T-cell (primary cell): ENCODE results near the gene RGCC. TPM values are rescaled to one million over a fixed set of nuclear protein-coding genes. Genes with fewer than 3 reads are reported as not detected.
A peak's percentile ranks its signal among the peaks of the same experiment; 100 is the strongest.

Source experiments
- ATAC-seq, 4 experiments: fragments of 200-7000 bp in 3 of 4; fragments of 150-1000 bp in 1 of 4; cut with Tn5 transposase; replicated peaks in 1 of 4; 1 replicate in 3 of 4; 2 replicates in 1 of 4; pipeline ENCODE4 v1.10.0; 2021; ENCODE audit warnings: moderate library complexity in 3 of 4, mild to moderate bottlenecking in 2 of 4, moderate number of reproducible peaks in 1 of 4
- CTCF ChIA-PET, 2 donors: fragments of 300-600 bp; sonication (Branson Sonifier 250); formaldehyde crosslinking; loops; one replicate each; lab custom pipeline; 2022; ENCODE audit warnings: antibody characterized with exemption in 2 of 2; lab: Charles Lee
- POLR2A ChIA-PET, 2 donors: fragments of 300-600 bp; sonication (Branson Sonifier 250); formaldehyde crosslinking; loops; one replicate each; lab custom pipeline; 2022; ENCODE audit warnings: antibody characterized with exemption in 2 of 2; lab: Charles Lee
- DNase-seq, 35 experiments: peaks; one replicate each; pipeline versions ENCODE4 v3.0.0 to v3.0.0-alpha.2; 2013 to 2023
- H3K27ac ChIP-seq: one replicate; pipeline ENCODE4 v1.5.1; 2013; ENCODE audit warnings: low read length
- H3K27me3 ChIP-seq, 2 experiments: replicated peaks in 1 of 2; 1 replicate in 1 of 2; 2 replicates in 1 of 2; pipeline versions ENCODE4 v1.6.1 to v1.7.0; 2013; ENCODE audit warnings: low read length in 1 of 2, mixed read lengths in 1 of 2; ENCODE audit not compliant: control insufficient read depth in 2 of 2, insufficient read depth in 2 of 2; ENCODE audit errors: extremely low read depth in 1 of 2
- H3K36me3 ChIP-seq, 2 donors: 1 replicate in 1 of 2; 2 replicates in 1 of 2; pipeline versions ENCODE4 v1.6.1 to v1.7.0; 2013; ENCODE audit warnings: low read length in 1 of 2; ENCODE audit not compliant: control insufficient read depth in 2 of 2, insufficient read depth in 1 of 2; ENCODE audit errors: extremely low read depth in 1 of 2
- H3K4me1 ChIP-seq, 2 experiments: 1 replicate in 1 of 2; 2 replicates in 1 of 2; pipeline versions ENCODE4 v1.6.1 to v1.7.0; 2013; ENCODE audit warnings: low read length in 2 of 2, mixed read lengths in 1 of 2; ENCODE audit not compliant: insufficient read depth in 2 of 2, control insufficient read depth in 1 of 2; ENCODE audit errors: extremely low read depth in 1 of 2
- H3K4me3 ChIP-seq, 2 donors: 1 replicate in 1 of 2; 2 replicates in 1 of 2; pipeline versions ENCODE4 v1.5.1 to v1.7.0; 2013; ENCODE audit warnings: mild to moderate bottlenecking in 2 of 2, low read length in 1 of 2, moderate library complexity in 1 of 2; ENCODE audit not compliant: control insufficient read depth in 1 of 2; ENCODE audit errors: extremely low read depth in 1 of 2
- H3K9me3 ChIP-seq: 2 replicates; pipeline ENCODE4 v1.7.0; 2013
- H3K27ac Mint-ChIP-seq, 2 donors: one replicate each; pipeline ENCODE4 v1.8.0; 2020 to 2021; ENCODE audit warnings: mild to moderate bottlenecking in 2 of 2, mixed read lengths in 2 of 2
- H3K27me3 Mint-ChIP-seq, 2 donors: one replicate each; pipeline ENCODE4 v1.8.0; 2021 to 2022; ENCODE audit warnings: mixed read lengths in 2 of 2
- H3K36me3 Mint-ChIP-seq: one replicate; pipeline ENCODE4 v1.8.0; 2021; ENCODE audit warnings: mixed read lengths
- H3K4me1 Mint-ChIP-seq, 3 donors: one replicate each; pipeline ENCODE4 v1.8.0; 2020 to 2022; ENCODE audit warnings: mixed read lengths in 3 of 3, mild to moderate bottlenecking in 1 of 3
- H3K4me3 Mint-ChIP-seq, 3 donors: one replicate each; pipeline ENCODE4 v1.8.0; 2020 to 2022; ENCODE audit warnings: mild to moderate bottlenecking in 3 of 3, mixed read lengths in 3 of 3, moderate library complexity in 3 of 3
- H3K9me3 Mint-ChIP-seq, 3 donors: one replicate each; pipeline ENCODE4 v1.8.0; 2020 to 2022; ENCODE audit warnings: mixed read lengths in 3 of 3
- whole genome bisulfite sequencing: methylation state at CpG from one replicate; pipeline ENCODE4 v1.1.5; 2013; ENCODE audit warnings: missing lambda C conversion rate; ENCODE audit not compliant: insufficient coverage; 5-methylcytosine and 5-hydroxymethylcytosine counted together
- total RNA-seq, 35 experiments: library from RNA in 6 of 35; stranded (reverse) in 6 of 35; fragments of 120-200 nt in 1 of 35; gene quantifications; one replicate each; pipeline versions ENCODE4 v1.2.1 to v1.2.4 and lab custom pipeline; 2013 to 2026

The RGCC gene
- total RNA-seq, 5 donors from 2014 or later (not counting 1 experiment from before 2014, with no cell fraction given): 151 to 515 (median 166) TPM

DNA sequence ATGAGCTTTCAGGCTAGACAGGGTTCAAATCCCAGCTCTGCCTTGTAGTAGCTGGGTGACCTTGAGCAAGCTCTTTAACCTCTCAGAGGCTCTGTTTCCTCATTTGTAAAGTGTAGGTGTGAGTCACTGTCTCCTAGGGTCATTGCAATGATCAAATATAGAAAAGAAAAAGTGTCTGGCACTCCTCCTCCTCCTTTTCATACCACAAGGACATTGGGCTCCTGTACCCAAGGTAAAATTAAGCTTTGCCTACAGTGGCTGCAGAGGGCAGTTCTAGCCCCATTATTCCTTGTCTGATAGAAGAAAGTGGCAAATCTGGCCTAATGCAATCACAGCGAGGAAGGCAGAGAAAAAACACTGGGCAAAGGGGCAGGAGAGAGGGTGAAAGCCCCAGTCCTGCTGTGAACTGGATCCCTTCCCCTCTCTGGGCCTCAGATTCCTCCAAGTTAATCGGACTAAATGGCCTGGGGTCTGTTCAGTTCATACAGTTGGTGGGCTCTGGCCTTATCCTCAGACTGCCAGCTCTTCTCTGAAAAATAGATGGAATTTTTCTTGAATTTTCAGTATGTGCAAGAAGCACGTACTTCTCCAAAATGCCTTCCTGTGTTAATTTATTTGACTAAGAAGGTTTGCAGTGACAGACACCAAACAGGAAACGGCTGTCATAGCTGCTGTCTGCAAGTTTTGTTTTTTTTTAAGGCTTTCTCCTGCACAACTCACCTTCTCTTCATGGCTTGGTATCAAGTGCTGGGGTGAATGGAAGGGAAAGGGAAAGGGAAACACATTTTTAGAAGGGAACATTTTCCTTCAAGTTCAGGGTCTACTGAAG is 35.3 kb downstream of the RGCC start:
- H3K4me3 ChIP-seq: peak overlapping the region in 1 of 2 donors; percentile 33

DNA sequence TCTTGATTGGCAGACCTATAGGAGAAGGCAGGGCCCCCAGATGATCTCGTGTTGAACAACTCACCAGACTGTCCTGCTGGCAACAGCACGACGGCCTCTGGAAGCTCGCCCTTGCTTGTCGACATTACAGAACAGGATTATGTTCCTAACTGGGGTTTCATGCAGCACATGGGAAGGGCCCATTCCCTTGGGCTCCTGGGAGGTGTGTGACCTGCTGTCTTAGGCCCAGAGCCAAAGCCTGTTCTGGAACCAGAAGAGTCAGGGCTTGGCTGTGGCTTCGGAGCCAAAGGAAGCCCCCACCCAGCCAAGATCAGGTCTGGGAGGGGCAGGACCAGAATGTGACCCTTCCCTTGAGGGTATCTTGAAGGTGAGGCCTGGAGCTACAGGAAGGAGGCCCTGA is 36.9 kb downstream of the RGCC start:
- Mint-ChIP-seq H3K36me3 (peaks cover 3% of the 10 kb centered on the region), H3K4me3 (peak overlapping the region in 1 of 3 donors; percentile 67), H3K27ac (peak overlapping the region; percentile 99), H3K9me3 (peaks cover 0 to 3% (median 0%) of the 10 kb centered on the region in 3 donors), H3K27me3 (no peaks in the 10 kb centered on the region), H3K4me1 (peaks cover 78 to 88% (median 80%) of the 10 kb centered on the region in 3 donors)
- no peaks in the 10 kb centered on the region for H3K9me3 ChIP-seq
- ChIA-PET POLR2A (no interaction called here), CTCF (interaction anchor here in 1 of 2 donors (0.5 kb wide), 1 partner anchor 12 kb away, joined by 4 read pairs; no protein-coding TSS in a partner anchor)
- H3K27me3 ChIP-seq: no peaks in the 10 kb centered on the region
- WGBS: 95% methylated on average over 6 of the region's 6 CpGs
- no peak overlapping the region for H3K27ac ChIP-seq
- H3K4me3 ChIP-seq: no peak overlapping the region
- DNase-seq: no peak
- H3K4me1 ChIP-seq: peaks cover 41 to 52% of the 10 kb centered on the region in 2 experiments
- no peak for ATAC-seq
- H3K36me3 ChIP-seq: no peaks in the 10 kb centered on the region

More for the DNA sequence above, 35.3 kb downstream of the RGCC start:
- peak overlapping the region; percentile 99 for H3K27ac Mint-ChIP-seq
- peaks cover 0 to 3% (median 0%) of the 10 kb centered on the region in 3 donors for H3K9me3 Mint-ChIP-seq
- ATAC-seq (peak; percentile 78 to 88 (median 82)), DNase-seq (peak in 23 of 35 experiments; percentile 4 to 76 (median 29))
- ChIA-PET POLR2A (interaction anchor here (0.6 to 3.1 kb wide), 10 partner anchors 12 to 72 kb away, joined by 3 to 15 read pairs (median 6); partner anchors contain the start of gene RGCC (in 1 of the 2)), CTCF (interaction anchor here (1.0 to 2.9 kb wide), 4 partner anchors 27 to 160 kb away, joined by 3 to 14 read pairs (median 7); no protein-coding TSS in a partner anchor)
- H3K36me3 ChIP-seq: no peaks in the 10 kb centered on the region
- H3K27me3 Mint-ChIP-seq: no peaks in the 10 kb centered on the region
- H3K27ac ChIP-seq: peak overlapping the region; percentile 92
- peaks cover 3% of the 10 kb centered on the region for H3K36me3 Mint-ChIP-seq
- H3K4me1 Mint-ChIP-seq: peaks cover 79 to 87% (median 83%) of the 10 kb centered on the region in 3 donors
- H3K27me3 ChIP-seq: no peaks in the 10 kb centered on the region
- H3K9me3 ChIP-seq: no peaks in the 10 kb centered on the region
- peaks cover 43 to 59% of the 10 kb centered on the region in 2 experiments for H3K4me1 ChIP-seq
- peak overlapping the region; percentile 62 to 67 (median 65) for H3K4me3 Mint-ChIP-seq
- 25% methylated on average over 1 of the region's 4 CpGs for WGBS

DNA sequence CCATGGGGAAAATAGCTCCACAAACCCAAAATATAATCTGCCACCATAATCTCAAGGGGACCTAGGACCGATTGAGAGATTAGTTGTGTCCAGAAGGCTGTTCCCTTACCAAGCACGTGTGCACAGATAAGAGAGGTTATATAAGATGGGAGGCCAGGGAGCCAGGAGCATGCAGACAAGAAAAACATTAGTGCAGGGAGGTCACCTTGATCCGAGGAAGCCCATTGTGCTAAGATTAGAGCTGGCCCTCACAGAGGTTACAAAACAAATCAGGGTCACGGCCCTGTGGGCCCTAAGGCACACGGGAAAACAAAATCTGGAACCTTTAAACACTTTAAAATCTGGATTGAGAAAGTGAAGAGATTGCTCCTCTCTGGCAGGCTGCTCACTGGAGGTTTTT is 37.7 kb downstream of the RGCC start:
- peaks cover 3% of the 10 kb centered on the region for H3K36me3 Mint-ChIP-seq
- no peak for ATAC-seq
- H3K9me3 Mint-ChIP-seq: peaks cover 0 to 3% (median 0%) of the 10 kb centered on the region in 3 donors
- H3K27me3 Mint-ChIP-seq: no peaks in the 10 kb centered on the region
- ChIA-PET CTCF (interaction anchor here in 1 of 2 donors (0.5 kb wide), 1 partner anchor 11 kb away, joined by 4 read pairs; no protein-coding TSS in a partner anchor), POLR2A (interaction anchor here in 1 of 2 donors (0.7 to 1.2 kb wide), 2 partner anchors 24 to 1491 kb away, joined by 3 to 4 read pairs; no protein-coding TSS in a partner anchor)
- Histone ChIP-seq H3K36me3 (no peaks in the 10 kb centered on the region), H3K9me3 (no peaks in the 10 kb centered on the region), H3K27ac (no peak overlapping the region), H3K4me1 (peaks cover 42 to 57% of the 10 kb centered on the region in 2 experiments), H3K27me3 (no peaks in the 10 kb centered on the region), H3K4me3 (no peak overlapping the region)
- DNase-seq: no peak
- 100% methylated on average over 2 of the region's 5 CpGs for WGBS
- peaks cover 84 to 93% (median 86%) of the 10 kb centered on the region in 3 donors for H3K4me1 Mint-ChIP-seq
- peak overlapping the region in 1 of 3 donors; percentile 67 for H3K4me3 Mint-ChIP-seq
- peak overlapping the region; percentile 99 for H3K27ac Mint-ChIP-seq

DNA sequence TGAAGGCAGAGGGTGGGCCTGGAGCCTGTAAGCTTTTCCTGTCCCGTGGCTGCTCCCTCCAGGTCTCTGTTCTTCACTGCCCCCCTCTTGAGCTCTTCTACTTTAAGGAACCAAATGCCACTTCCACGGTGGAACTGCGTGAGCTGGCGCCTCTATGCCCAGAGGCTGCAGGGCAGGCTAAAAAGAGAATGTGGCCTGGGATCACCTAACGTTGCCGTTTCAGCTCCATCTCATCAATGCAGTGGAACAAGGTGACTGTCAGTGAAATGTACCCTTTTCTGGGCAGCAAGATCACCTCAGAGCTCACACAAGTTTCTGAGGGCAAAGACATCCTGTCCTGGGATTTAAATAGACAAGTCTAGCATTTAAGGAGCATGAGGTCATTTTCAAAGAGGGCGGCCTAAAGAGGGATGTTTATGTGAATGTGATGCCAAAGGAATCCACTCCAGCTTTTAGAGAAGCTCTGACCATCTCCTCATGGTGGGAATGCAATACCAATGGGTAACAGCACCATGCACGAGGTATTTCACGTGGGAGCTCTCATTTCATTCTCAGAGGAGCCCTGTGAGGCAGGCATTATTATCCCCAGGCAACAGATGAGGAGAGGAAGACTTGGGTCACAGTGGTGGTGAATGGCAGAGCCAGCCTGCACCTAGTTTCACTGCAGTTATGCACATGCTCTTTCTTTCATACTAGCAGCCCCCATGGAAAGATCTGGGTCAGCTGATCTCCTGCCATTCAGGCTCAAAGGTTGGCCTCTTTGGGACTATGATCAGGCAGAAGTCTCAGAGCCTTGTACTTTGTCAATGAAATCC is 39.3 kb downstream of the RGCC start:
- DNase-seq: no peak
- Histone ChIP-seq H3K4me1 (peaks cover 47 to 67% of the 10 kb centered on the region in 2 experiments), H3K36me3 (no peaks in the 10 kb centered on the region), H3K27me3 (no peaks in the 10 kb centered on the region), H3K9me3 (no peaks in the 10 kb centered on the region), H3K4me3 (no peak overlapping the region), H3K27ac (no peak overlapping the region)
- peak overlapping the region in 1 of 3 donors; percentile 29 for H3K4me3 Mint-ChIP-seq
- H3K27me3 Mint-ChIP-seq: no peaks in the 10 kb centered on the region
- peaks cover 3% of the 10 kb centered on the region for H3K36me3 Mint-ChIP-seq
- H3K9me3 Mint-ChIP-seq: peaks cover 0 to 3% (median 0%) of the 10 kb centered on the region in 3 donors
- peak overlapping the region in 1 of 2 donors; percentile 58 for H3K27ac Mint-ChIP-seq
- H3K4me1 Mint-ChIP-seq: peaks cover 86 to 95% (median 91%) of the 10 kb centered on the region in 3 donors
- ATAC-seq: no peak
- POLR2A ChIA-PET: interaction anchor here in 1 of 2 donors (0.9 kb wide), 1 partner anchor 33 kb away, joined by 5 read pairs; no protein-coding TSS in a partner anchor
- CTCF ChIA-PET: interaction anchor here (1.0 to 1.9 kb wide), 2 partner anchors 36 to 37 kb away, joined by 4 to 5 read pairs; no protein-coding TSS in a partner anchor
- WGBS: 89% methylated on average over 9 of the region's 9 CpGs

DNA sequence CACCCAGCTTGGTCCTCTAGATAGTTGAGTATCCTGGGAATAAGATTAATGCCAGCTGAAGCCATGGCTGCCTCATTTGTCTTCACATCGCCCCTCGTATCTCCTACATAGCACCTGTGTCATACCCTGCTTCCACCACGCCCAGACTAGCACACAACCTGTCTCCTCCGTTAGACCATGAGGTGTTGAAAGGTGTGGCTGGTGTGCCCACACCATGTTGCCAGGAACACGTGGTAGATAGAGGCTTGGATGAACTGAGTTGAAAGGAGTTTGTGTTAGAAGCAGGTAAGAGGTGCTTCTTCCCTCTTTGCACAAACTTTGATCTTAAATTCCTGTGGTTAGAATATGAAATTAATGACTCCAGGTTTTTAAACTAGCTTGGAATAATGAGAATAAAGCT is 40.1 kb downstream of the RGCC start:
- peaks cover 0 to 3% (median 0%) of the 10 kb centered on the region in 3 donors for H3K9me3 Mint-ChIP-seq
- ChIA-PET CTCF (interaction anchor here in 1 of 2 donors (1.9 kb wide), 1 partner anchor 37 kb away, joined by 5 read pairs; no protein-coding TSS in a partner anchor), POLR2A (no interaction called here)
- H3K36me3 Mint-ChIP-seq: peaks cover 3% of the 10 kb centered on the region
- peak overlapping the region; percentile 50 to 76 for H3K27ac Mint-ChIP-seq
- H3K4me3 Mint-ChIP-seq: no peak overlapping the region
- H3K4me1 Mint-ChIP-seq: peaks cover 85 to 95% (median 91%) of the 10 kb centered on the region in 3 donors
- Histone ChIP-seq H3K4me1 (peaks cover 42 to 66% of the 10 kb centered on the region in 2 experiments), H3K36me3 (no peaks in the 10 kb centered on the region), H3K27ac (no peak overlapping the region), H3K27me3 (no peaks in the 10 kb centered on the region), H3K9me3 (no peaks in the 10 kb centered on the region), H3K4me3 (no peak overlapping the region)
- ATAC-seq (no peak), DNase-seq (no peak)
- WGBS: no CpG with 5 or more reads among the region's 5 CpGs
- no peaks in the 10 kb centered on the region for H3K27me3 Mint-ChIP-seq
